SK-N-SH (cell line): ENCODE data around the gene TIAM2. TPM values are rescaled to one million over a fixed set of nuclear protein-coding genes. Genes with fewer than 3 reads are reported as not detected.
A peak's percentile ranks its signal among the peaks of the same experiment; 100 is the strongest.

ENCODE experiments used
- CTCF ChIA-PET: fragments of 300-600, 350-600 bp; formaldehyde crosslinking; extraction: SDS; loops from one replicate; lab custom pipeline; 2021; lab: Yijun Ruan, JAX
- POLR2A ChIA-PET: fragments of 350-600 bp; sonication (Branson Sonifier 250); formaldehyde crosslinking; extraction: SDS; loops from one replicate; lab custom pipeline; 2020; ENCODE audit warnings: antibody characterized with exemption, inconsistent platforms; lab: Yijun Ruan, JAX
- DNase-seq: peaks from one replicate; pipeline ENCODE4 v3.0.0; 2012
- H2AFZ ChIP-seq: fragments of 200-600 bp; sonication (generic); 2 replicates; pipeline ENCODE4 v1.8.1; 2016; ENCODE audit warnings: antibody characterized with exemption, mild to moderate bottlenecking, low read depth
- H3F3A ChIP-seq: fragments of 200-600 bp; sonication (generic); replicated peaks from 2 replicates; pipeline ENCODE3; 2016; ENCODE audit warnings: antibody characterized with exemption, mild to moderate bottlenecking; ENCODE audit not compliant: insufficient read depth
- H3K27ac ChIP-seq, 2 experiments: fragments of 200-500 bp in 1 of 2; fragments of 200-600 bp in 1 of 2; sonication (Bioruptor generic) in 1 of 2; sonication (generic), shearing (Covaris generic) in 1 of 2; 2 replicates each; pipeline versions ENCODE4 v1.5.1 to v1.6.1; 2014 to 2016; ENCODE audit warnings: low read depth in 2 of 2, inconsistent platforms in 1 of 2, low read length in 1 of 2, mild to moderate bottlenecking in 1 of 2, mixed read lengths in 1 of 2
- H3K27me3 ChIP-seq: fragments of 200-600 bp; sonication (generic), shearing (Covaris generic); 2 replicates; pipeline ENCODE4 v1.6.1; 2016; ENCODE audit warnings: mixed run types; ENCODE audit not compliant: insufficient read depth
- H3K36me3 ChIP-seq, 2 experiments: fragments of 200-500 bp in 1 of 2; fragments of 200-600 bp in 1 of 2; sonication (Bioruptor generic) in 1 of 2; sonication (generic) in 1 of 2; replicated peaks in 1 of 2; 2 replicates each; pipeline versions ENCODE3 to v1.5.1; 2014 to 2016; ENCODE audit warnings: low read length in 1 of 2, mild to moderate bottlenecking in 1 of 2; ENCODE audit not compliant: insufficient read depth in 2 of 2, control insufficient read depth in 1 of 2
- H3K4me1 ChIP-seq, 2 experiments: fragments of 200-500 bp in 1 of 2; fragments of 200-600 bp in 1 of 2; sonication (Bioruptor generic) in 1 of 2; sonication (generic), shearing (Covaris generic) in 1 of 2; 2 replicates each; pipeline versions ENCODE4 v1.5.1 to v1.6.1; 2014 to 2016; ENCODE audit warnings: low read depth in 1 of 2, low read length in 1 of 2, mixed run types in 1 of 2; ENCODE audit not compliant: insufficient read depth in 2 of 2, control insufficient read depth in 1 of 2
- H3K4me2 ChIP-seq: fragments of 200-600 bp; sonication (generic), shearing (Covaris generic); 2 replicates; pipeline ENCODE4 v1.6.1; 2017; ENCODE audit warnings: mixed run types
- H3K4me3 ChIP-seq, 2 experiments: fragments of 200-500 bp in 1 of 2; fragments of 200-600 bp in 1 of 2; sonication (Bioruptor generic) in 1 of 2; sonication (generic), shearing (Covaris generic) in 1 of 2; 2 replicates each; pipeline versions ENCODE4 v1.5.1 to v1.8.1; 2014 to 2016; ENCODE audit warnings: low read depth in 2 of 2, inconsistent platforms in 1 of 2, low read length in 1 of 2, mild to moderate bottlenecking in 1 of 2, mixed read lengths in 1 of 2, moderate library complexity in 1 of 2
- H3K79me2 ChIP-seq: fragments of 200-600 bp; sonication (generic); 2 replicates; pipeline ENCODE4 v1.8.1; 2017; ENCODE audit warnings: mild to moderate bottlenecking; ENCODE audit not compliant: insufficient read depth
- H3K9ac ChIP-seq: fragments of 200-600 bp; sonication (generic); 2 replicates; pipeline ENCODE4 v1.6.1; 2017; ENCODE audit warnings: mixed run types
- H3K9me2 ChIP-seq: fragments of 200-600 bp; sonication (generic); 2 replicates; pipeline ENCODE4 v1.6.1; 2017; ENCODE audit warnings: mixed run types
- H3K9me3 ChIP-seq: fragments of 200-600 bp; sonication (generic); 2 replicates; pipeline ENCODE4 v1.6.1; 2017; ENCODE audit warnings: mixed run types, mild to moderate bottlenecking, moderate library complexity
- H4K20me1 ChIP-seq: fragments of 200-600 bp; sonication (generic); 2 replicates; pipeline ENCODE4 v1.6.1; 2017; ENCODE audit warnings: mild to moderate bottlenecking, mixed run types; ENCODE audit not compliant: insufficient read depth
- CHD2 ChIP-seq: fragments of 150-350 bp; IDR thresholded peaks from 2 replicates; pipeline ENCODE4 v1.6.1; 2018; ENCODE audit warnings: low read length; ENCODE audit not compliant: partially characterized antibody
- FOSL2 ChIP-seq: IDR thresholded peaks from 2 replicates; pipeline ENCODE4 v1.4.0; 2012; ENCODE audit warnings: low read depth, mild to moderate bottlenecking, moderate library complexity, borderline replicate concordance
- GATA2 ChIP-seq: sonication (generic); formaldehyde crosslinking; IDR thresholded peaks from 2 replicates; pipeline ENCODE4 v1.5.0; 2020; ENCODE audit warnings: mild to moderate bottlenecking, missing genetic modification reagents
- JUND ChIP-seq: IDR thresholded peaks from 2 replicates; pipeline ENCODE4 v1.4.0; 2012
- MEF2A ChIP-seq: IDR thresholded peaks from 2 replicates; pipeline ENCODE4 v1.4.0; 2012; ENCODE audit warnings: low read depth, borderline replicate concordance
- POLR2AphosphoS5 ChIP-seq: IDR thresholded peaks from 2 replicates; pipeline ENCODE4 v1.6.1; 2012; ENCODE audit warnings: low read depth, low read length
- YY1 ChIP-seq: IDR thresholded peaks from 2 replicates; pipeline ENCODE4 v1.4.0; 2012; ENCODE audit warnings: low read depth, mild to moderate bottlenecking
- WGBS: methylation state at CpG from one replicate; pipeline ENCODE4 v1.1.6; 2017; ENCODE audit warnings: low lambda C conversion rate; 5-methylcytosine and 5-hydroxymethylcytosine counted together
- polyA plus RNA-seq, 3 experiments: library from polyadenylated mRNA; depleted of rRNA; stranded (reverse); fragments of >200 nt; gene quantifications; 2 replicates each; pipeline ENCODE4 v1.2.3, GENCODE V29; 2012
- TF ChIP-seq, protein P1 (sequence below): IDR thresholded peaks from 2 replicates; pipeline ENCODE4 v1.4.0; 2012; ENCODE audit warnings: low read depth, borderline replicate concordance
- TF ChIP-seq, protein P2 (sequence below): IDR thresholded peaks from 2 replicates; pipeline ENCODE4 v1.4.0; 2012; ENCODE audit warnings: low read depth
- TF ChIP-seq, protein P3 (sequence below): IDR thresholded peaks from 2 replicates; pipeline ENCODE4 v1.6.1; 2012; ENCODE audit warnings: mild to moderate bottlenecking, low read depth, low read length, moderate library complexity

TIAM2 gene
- polyA plus RNA-seq, 1 of the 3 experiments (the other 2 are of a cell fraction), result 13.6 TPM

DNA sequence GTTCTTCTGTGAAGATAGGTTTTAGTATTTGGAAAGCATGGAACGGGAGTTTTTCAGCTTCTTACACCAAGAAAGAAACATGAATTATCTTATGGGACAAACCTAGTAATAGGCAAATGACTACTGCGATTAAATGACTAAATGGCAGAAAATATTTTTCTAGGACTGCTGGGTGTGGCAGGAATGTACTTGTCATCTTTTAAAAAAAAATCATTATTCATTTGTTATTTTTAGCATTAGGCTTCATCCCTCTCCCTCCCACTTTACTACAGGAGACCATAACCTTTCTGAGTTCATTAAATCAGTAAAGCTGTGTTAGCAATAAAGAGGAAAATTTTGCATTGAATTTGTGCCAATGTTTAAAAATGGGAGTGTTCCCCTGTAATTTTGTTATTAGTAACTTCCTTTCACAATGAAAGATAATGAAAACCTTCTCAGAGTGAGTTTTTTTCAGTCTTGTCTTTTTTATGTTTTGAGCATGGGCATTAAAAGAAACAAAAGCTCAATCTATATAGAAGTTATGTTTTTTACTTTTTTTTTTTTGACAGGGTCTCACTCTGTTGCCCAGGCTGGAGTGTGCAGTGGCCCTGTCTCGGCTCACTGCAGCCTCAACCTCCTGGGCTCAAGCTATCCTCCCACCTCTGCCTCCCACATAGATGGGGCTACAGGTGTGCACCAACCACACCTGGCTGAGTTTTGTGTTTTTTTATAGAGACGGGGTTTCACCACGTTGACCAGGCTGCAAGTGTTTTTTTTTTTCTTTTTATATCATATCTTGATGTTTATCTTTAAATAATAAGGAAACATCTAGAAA is 163.1 kb downstream of the TIAM2 start (continued):
- TF ChIP-seq CHD2 (no peak), MEF2A (peak; percentile 84), FOSL2 (no peak)

DNA sequence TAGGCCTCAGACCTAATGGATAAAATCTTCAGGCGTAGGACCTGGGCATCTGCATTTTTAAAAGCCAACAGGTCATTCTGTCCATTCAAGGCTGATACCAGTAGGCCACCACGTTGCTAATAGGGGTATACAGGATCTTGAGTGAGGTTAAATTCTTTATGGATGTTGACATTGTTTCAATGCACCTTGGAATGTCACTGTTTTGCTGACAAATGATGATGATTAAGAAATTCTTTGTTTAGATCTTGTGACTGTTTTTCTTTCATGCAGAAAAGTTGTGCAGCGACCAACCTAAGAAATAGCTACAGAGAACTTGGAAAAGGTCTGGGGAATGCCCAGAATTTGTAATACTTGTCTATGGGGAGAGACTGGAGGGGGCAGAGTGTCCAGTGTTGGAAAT is 167.6 kb downstream of the TIAM2 start:
- no peak overlapping the region for H3K4me3 ChIP-seq
- H3K4me1 ChIP-seq, result peaks cover 0 to 8% of the 10 kb centered on the region in 2 experiments; a peak in 2 of 4 replicates
- ChIA-PET CTCF (interaction anchor here (1.2 to 1.3 kb wide), 2 partner anchors 12 to 234 kb away, joined by 4 to 6 read pairs; no protein-coding TSS in a partner anchor), POLR2A (no interaction called here)
- no peak overlapping the region for H2AFZ ChIP-seq
- no peak overlapping the region for H3K9ac ChIP-seq
- no peak overlapping the region for H3K27ac ChIP-seq
- WGBS, result 71% methylated on average over 3 of the region's 3 CpGs
- no peaks in the 10 kb centered on the region for H3K9me3 ChIP-seq
- H4K20me1 ChIP-seq, result no peaks in the 10 kb centered on the region
- no peaks in the 10 kb centered on the region for H3K9me2 ChIP-seq
- no peak overlapping the region for H3K4me2 ChIP-seq
- DNase-seq, result no peak
- peaks cover 0 to 2% of the 10 kb centered on the region in 2 experiments for H3K36me3 ChIP-seq
- no peaks in the 10 kb centered on the region for H3K79me2 ChIP-seq
- no peaks in the 10 kb centered on the region for H3K27me3 ChIP-seq
- H3F3A ChIP-seq, result peaks cover 3% of the 10 kb centered on the region
- no peak for TF ChIP-seq GATA2 (CRISPR knock-in tag)
- TF ChIP-seq, protein P1, sequence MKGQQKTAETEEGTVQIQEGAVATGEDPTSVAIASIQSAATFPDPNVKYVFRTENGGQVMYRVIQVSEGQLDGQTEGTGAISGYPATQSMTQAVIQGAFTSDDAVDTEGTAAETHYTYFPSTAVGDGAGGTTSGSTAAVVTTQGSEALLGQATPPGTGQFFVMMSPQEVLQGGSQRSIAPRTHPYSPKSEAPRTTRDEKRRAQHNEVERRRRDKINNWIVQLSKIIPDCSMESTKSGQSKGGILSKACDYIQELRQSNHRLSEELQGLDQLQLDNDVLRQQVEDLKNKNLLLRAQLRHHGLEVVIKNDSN, result no peak
- TF ChIP-seq YY1, result no peak
- no peak for TF ChIP-seq FOSL2
- TF ChIP-seq POLR2AphosphoS5, result no peak
- TF ChIP-seq, protein P2, sequence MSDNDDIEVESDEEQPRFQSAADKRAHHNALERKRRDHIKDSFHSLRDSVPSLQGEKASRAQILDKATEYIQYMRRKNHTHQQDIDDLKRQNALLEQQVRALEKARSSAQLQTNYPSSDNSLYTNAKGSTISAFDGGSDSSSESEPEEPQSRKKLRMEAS, result no peak
- TF ChIP-seq, protein P3, sequence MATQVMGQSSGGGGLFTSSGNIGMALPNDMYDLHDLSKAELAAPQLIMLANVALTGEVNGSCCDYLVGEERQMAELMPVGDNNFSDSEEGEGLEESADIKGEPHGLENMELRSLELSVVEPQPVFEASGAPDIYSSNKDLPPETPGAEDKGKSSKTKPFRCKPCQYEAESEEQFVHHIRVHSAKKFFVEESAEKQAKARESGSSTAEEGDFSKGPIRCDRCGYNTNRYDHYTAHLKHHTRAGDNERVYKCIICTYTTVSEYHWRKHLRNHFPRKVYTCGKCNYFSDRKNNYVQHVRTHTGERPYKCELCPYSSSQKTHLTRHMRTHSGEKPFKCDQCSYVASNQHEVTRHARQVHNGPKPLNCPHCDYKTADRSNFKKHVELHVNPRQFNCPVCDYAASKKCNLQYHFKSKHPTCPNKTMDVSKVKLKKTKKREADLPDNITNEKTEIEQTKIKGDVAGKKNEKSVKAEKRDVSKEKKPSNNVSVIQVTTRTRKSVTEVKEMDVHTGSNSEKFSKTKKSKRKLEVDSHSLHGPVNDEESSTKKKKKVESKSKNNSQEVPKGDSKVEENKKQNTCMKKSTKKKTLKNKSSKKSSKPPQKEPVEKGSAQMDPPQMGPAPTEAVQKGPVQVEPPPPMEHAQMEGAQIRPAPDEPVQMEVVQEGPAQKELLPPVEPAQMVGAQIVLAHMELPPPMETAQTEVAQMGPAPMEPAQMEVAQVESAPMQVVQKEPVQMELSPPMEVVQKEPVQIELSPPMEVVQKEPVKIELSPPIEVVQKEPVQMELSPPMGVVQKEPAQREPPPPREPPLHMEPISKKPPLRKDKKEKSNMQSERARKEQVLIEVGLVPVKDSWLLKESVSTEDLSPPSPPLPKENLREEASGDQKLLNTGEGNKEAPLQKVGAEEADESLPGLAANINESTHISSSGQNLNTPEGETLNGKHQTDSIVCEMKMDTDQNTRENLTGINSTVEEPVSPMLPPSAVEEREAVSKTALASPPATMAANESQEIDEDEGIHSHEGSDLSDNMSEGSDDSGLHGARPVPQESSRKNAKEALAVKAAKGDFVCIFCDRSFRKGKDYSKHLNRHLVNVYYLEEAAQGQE, result no peak
- no peak for TF ChIP-seq JUND
- TF ChIP-seq, all 33 proteins: peak for 0
